ENCODE measurements around the gene SLC6A20. TPM values are rescaled to one million over a fixed set of nuclear protein-coding genes. Genes with fewer than 3 reads are reported as not detected.

Gene SLC6A20
- total and polyA plus RNA-seq, 4 donors, result 0.08 to 0.16 (median 0.10) TPM; not detected in 1

GRCh38 chr3:45826908-45827307 lies 30.6 kb upstream of the SLC6A20 start:
- DNase-seq (ENCODE audit: low spot score), result no peak
- H3K27me3 ChIP-seq (ENCODE audit: control insufficient read depth in 4 of 4, insufficient read depth in 4 of 4, low read length in 3 of 4), result no peaks in the 10 kb centered on the region
- TF ChIP-seq, protein P1, sequence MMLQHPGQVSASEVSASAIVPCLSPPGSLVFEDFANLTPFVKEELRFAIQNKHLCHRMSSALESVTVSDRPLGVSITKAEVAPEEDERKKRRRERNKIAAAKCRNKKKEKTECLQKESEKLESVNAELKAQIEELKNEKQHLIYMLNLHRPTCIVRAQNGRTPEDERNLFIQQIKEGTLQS (IDR thresholded peaks at IDR 0.05), result no peak
- TF ChIP-seq NR2F2 (IDR thresholded peaks at IDR 0.05), result no peak
- TF ChIP-seq RAD21 (IDR thresholded peaks at IDR 0.05), result no peak
- 89% methylated on average over 3 of the region's 3 CpGs for whole genome bisulfite sequencing
- no peak overlapping the region for H3K4me3 ChIP-seq (ENCODE audit: low read depth in 1 of 3, low read length in 3 of 3)
- H3K4me1 ChIP-seq (ENCODE audit: control insufficient read depth in 4 of 4, insufficient read depth in 4 of 4, low read length in 3 of 4), result no peaks in the 10 kb centered on the region
- no peak overlapping the region for H3K27ac ChIP-seq (ENCODE audit: low read depth in 1 of 2, low read length in 2 of 2)
- H3K9ac ChIP-seq (ENCODE audit: low read depth in 1 of 2, low read length in 2 of 2), result no peak overlapping the region
- H3K9me3 ChIP-seq (ENCODE audit: control insufficient read depth in 4 of 4, low read length in 3 of 4), result no peaks in the 10 kb centered on the region
- peaks cover 0 to 53% (median 35%) of the 10 kb centered on the region in 4 donors for H3K36me3 ChIP-seq (ENCODE audit: control insufficient read depth in 4 of 4, insufficient read depth in 3 of 4, low read depth in 1 of 4, low read length in 3 of 4)

- Histone ChIP-seq H3K36me3 (ENCODE audit: control insufficient read depth in 4 of 4, insufficient read depth in 3 of 4, low read depth in 1 of 4, low read length in 3 of 4) (peaks cover 0 to 58% (median 37%) of the 10 kb centered on the region in 4 donors), H3K4me1 (ENCODE audit: control insufficient read depth in 4 of 4, insufficient read depth in 4 of 4, low read length in 3 of 4) (no peaks in the 10 kb centered on the region), H3K4me3 (ENCODE audit: low read depth in 1 of 3, low read length in 3 of 3) (no peak overlapping the region), H3K9me3 (ENCODE audit: control insufficient read depth in 4 of 4, low read length in 3 of 4) (no peaks in the 10 kb centered on the region), H3K27me3 (ENCODE audit: control insufficient read depth in 4 of 4, insufficient read depth in 4 of 4, low read length in 3 of 4) (no peaks in the 10 kb centered on the region), H3K9ac (ENCODE audit: low read depth in 1 of 2, low read length in 2 of 2) (no peak overlapping the region), H3K27ac (ENCODE audit: low read depth in 1 of 2, low read length in 2 of 2) (no peak overlapping the region)
- 89% methylated on average over 2 of the region's 2 CpGs for WGBS
- no peak for DNase-seq (ENCODE audit: low spot score)
- TF ChIP-seq, protein P1 (IDR thresholded peaks at IDR 0.05), result no peak
- no peak for TF ChIP-seq MAX (IDR thresholded peaks at IDR 0.05)
- TF ChIP-seq FOXA2 (IDR thresholded peaks at IDR 0.05), result no peak
- no peak for TF ChIP-seq YY1 (IDR thresholded peaks at IDR 0.05)
- TF ChIP-seq, protein P2, sequence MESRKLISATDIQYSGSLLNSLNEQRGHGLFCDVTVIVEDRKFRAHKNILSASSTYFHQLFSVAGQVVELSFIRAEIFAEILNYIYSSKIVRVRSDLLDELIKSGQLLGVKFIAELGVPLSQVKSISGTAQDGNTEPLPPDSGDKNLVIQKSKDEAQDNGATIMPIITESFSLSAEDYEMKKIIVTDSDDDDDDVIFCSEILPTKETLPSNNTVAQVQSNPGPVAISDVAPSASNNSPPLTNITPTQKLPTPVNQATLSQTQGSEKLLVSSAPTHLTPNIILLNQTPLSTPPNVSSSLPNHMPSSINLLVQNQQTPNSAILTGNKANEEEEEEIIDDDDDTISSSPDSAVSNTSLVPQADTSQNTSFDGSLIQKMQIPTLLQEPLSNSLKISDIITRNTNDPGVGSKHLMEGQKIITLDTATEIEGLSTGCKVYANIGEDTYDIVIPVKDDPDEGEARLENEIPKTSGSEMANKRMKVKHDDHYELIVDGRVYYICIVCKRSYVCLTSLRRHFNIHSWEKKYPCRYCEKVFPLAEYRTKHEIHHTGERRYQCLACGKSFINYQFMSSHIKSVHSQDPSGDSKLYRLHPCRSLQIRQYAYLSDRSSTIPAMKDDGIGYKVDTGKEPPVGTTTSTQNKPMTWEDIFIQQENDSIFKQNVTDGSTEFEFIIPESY (IDR thresholded peaks at IDR 0.05), result no peak
- TF ChIP-seq RAD21 (IDR thresholded peaks at IDR 0.05), result no peak
Observed at GRCh38 chr3:45826321-45826720, 30.0 kb upstream of the SLC6A20 start.

DNA sequence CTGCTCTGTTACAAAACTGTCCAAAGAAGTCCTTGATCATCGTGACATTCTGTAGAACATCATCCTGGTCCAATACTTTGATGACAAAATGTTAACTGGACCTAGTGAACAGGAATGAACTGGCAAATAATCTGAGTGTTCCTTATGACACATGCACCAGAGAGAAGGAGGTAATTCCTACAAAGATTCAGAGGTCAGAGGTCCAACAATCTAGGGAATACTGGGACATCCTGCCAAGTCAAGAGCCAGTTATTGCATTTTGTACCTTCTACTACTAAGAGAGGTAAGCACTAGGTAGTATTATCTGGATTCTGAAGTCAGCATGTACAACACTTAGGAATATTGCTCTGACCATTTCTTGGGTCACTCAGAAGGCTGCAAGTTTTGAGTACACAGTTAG lies 24.8 kb upstream of the SLC6A20 start:
- Histone ChIP-seq H3K27ac (ENCODE audit: low read depth in 1 of 2, low read length in 2 of 2) (no peak overlapping the region), H3K9ac (ENCODE audit: low read depth in 1 of 2, low read length in 2 of 2) (no peak overlapping the region), H3K9me3 (ENCODE audit: control insufficient read depth in 4 of 4, low read length in 3 of 4) (peaks cover 0 to 5% (median 3%) of the 10 kb centered on the region in 4 donors), H3K27me3 (ENCODE audit: control insufficient read depth in 4 of 4, insufficient read depth in 4 of 4, low read length in 3 of 4) (no peaks in the 10 kb centered on the region), H3K4me1 (ENCODE audit: control insufficient read depth in 4 of 4, insufficient read depth in 4 of 4, low read length in 3 of 4) (no peaks in the 10 kb centered on the region), H3K4me3 (ENCODE audit: low read depth in 1 of 3, low read length in 3 of 3) (no peak overlapping the region), H3K36me3 (ENCODE audit: control insufficient read depth in 4 of 4, insufficient read depth in 3 of 4, low read depth in 1 of 4, low read length in 3 of 4) (peaks cover 0 to 31% (median 22%) of the 10 kb centered on the region in 4 donors)
- 98% methylated on average over 1 of the region's 1 CpG for WGBS
- no peak for DNase-seq (ENCODE audit: low spot score)
- TF ChIP-seq, protein P2 (IDR thresholded peaks at IDR 0.05), result no peak
- no peak for TF ChIP-seq TAF1 (conservative IDR thresholded peaks at IDR 0.05)
- no peak for TF ChIP-seq FOXA2 (IDR thresholded peaks at IDR 0.05)
- no peak for TF ChIP-seq MAX (IDR thresholded peaks at IDR 0.05)
- TF ChIP-seq HNF4G (IDR thresholded peaks at IDR 0.05), result no peak
- TF ChIP-seq, protein P1 (IDR thresholded peaks at IDR 0.05), result no peak
- TF ChIP-seq JUND (IDR thresholded peaks at IDR 0.05), result no peak
- TF ChIP-seq NR2F2 (IDR thresholded peaks at IDR 0.05), result no peak
- TF ChIP-seq GABPA (IDR thresholded peaks at IDR 0.05 in 1 of 2, conservative IDR thresholded peaks at IDR 0.05 in 1 of 2), result no peak
- no peak for TF ChIP-seq SP1 (IDR thresholded peaks at IDR 0.05)
- no peak for TF ChIP-seq HNF4A (conservative IDR thresholded peaks at IDR 0.05)
- TF ChIP-seq CTCF (IDR thresholded peaks at IDR 0.05; ENCODE audit: low read depth, low read length, missing input control), result no peak
- TF ChIP-seq EGR1 (IDR thresholded peaks at IDR 0.05; ENCODE audit: low read depth in 2 of 2), result no peak
